OCI-LY7 (cell line): ENCODE results near the gene IFT81. TPM values are rescaled to one million over a fixed set of nuclear protein-coding genes. Genes with fewer than 3 reads are reported as not detected.

Experiments
- BruUV-seq: library from RNA; stranded (reverse); fragments of 400-500 nt; replicated peaks from 2 replicates; lab custom pipeline; 2021; lab: Mats Ljungman, UMichigan
- CTCF ChIA-PET: fragments of 300-600 bp; sonication (Branson Sonifier 250); formaldehyde crosslinking; loops from one replicate; lab custom pipeline; 2022; ENCODE audit warnings: antibody characterized with exemption; ENCODE audit not compliant: unreplicated experiment; lab: Charles Lee
- POLR2A ChIA-PET: fragments of 300-600 bp; sonication (Branson Sonifier 250); formaldehyde crosslinking; loops from one replicate; lab custom pipeline; 2022; ENCODE audit warnings: antibody characterized with exemption; lab: Charles Lee
- DNase-seq: peaks from one replicate; pipeline ENCODE4 v3.0.0-alpha.2; 2015; ENCODE audit warnings: low spot score
- H2AFZ ChIP-seq: fragments of 200-600 bp; sonication (generic), shearing (Covaris generic); 2 replicates; pipeline ENCODE4 v1.6.1; 2014; ENCODE audit warnings: mild to moderate bottlenecking, antibody characterized with exemption, low read length, moderate library complexity
- H3K27ac ChIP-seq: fragments of 200-600 bp; sonication (generic); 2 replicates; pipeline ENCODE4 v1.5.1; 2014; ENCODE audit warnings: mixed run types, low read depth, mild to moderate bottlenecking, moderate library complexity, low read length, inconsistent platforms; ENCODE audit not compliant: poor library complexity, severe bottlenecking
- H3K36me3 ChIP-seq: fragments of 200-600 bp; sonication (generic); 2 replicates; pipeline ENCODE4 v1.6.1; 2014; ENCODE audit warnings: mild to moderate bottlenecking, antibody characterized with exemption, low read length, moderate library complexity, mixed read lengths; ENCODE audit not compliant: insufficient read depth
- H3K4me1 ChIP-seq: fragments of 200-600 bp; sonication (generic); 2 replicates; pipeline ENCODE4 v1.5.1; 2014; ENCODE audit warnings: mild to moderate bottlenecking, low read length; ENCODE audit not compliant: insufficient read depth, poor library complexity, severe bottlenecking
- H3K4me2 ChIP-seq: fragments of 200-600 bp; sonication (generic); 2 replicates; pipeline ENCODE4 v1.6.1; 2014; ENCODE audit warnings: mild to moderate bottlenecking, low read length
- H3K4me3 ChIP-seq: fragments of 200-600 bp; sonication (generic); 2 replicates; pipeline ENCODE4 v1.5.1; 2014; ENCODE audit warnings: mild to moderate bottlenecking, low read depth, low read length; ENCODE audit not compliant: poor library complexity, severe bottlenecking
- H3K79me2 ChIP-seq: fragments of 200-600 bp; sonication (generic); 2 replicates; pipeline ENCODE4 v1.6.1; 2016; ENCODE audit warnings: low read depth, mild to moderate bottlenecking, low read length, moderate library complexity, mixed read lengths; ENCODE audit not compliant: insufficient read depth
- H3K9me2 ChIP-seq: fragments of 200-600 bp; sonication (generic); 2 replicates; pipeline ENCODE4 v1.6.1; 2016; ENCODE audit warnings: mild to moderate bottlenecking, low read length, mixed read lengths; ENCODE audit not compliant: insufficient read depth
- H3K9me3 ChIP-seq: fragments of 200-600 bp; sonication (generic); 2 replicates; pipeline ENCODE4 v1.6.1; 2014; ENCODE audit warnings: mild to moderate bottlenecking, mixed run types, low read length, mixed read lengths
- H4K20me1 ChIP-seq: fragments of 200-600 bp; sonication (generic); 2 replicates; pipeline ENCODE4 v1.6.1; 2014; ENCODE audit warnings: mild to moderate bottlenecking, antibody characterized with exemption, low read length, moderate library complexity, mixed read lengths; ENCODE audit not compliant: insufficient read depth
- CTCF ChIP-seq: fragments of 200-600 bp; sonication (generic); conservative IDR thresholded peaks from 2 replicates; pipeline ENCODE4 v1.5.1; 2014; ENCODE audit warnings: mild to moderate bottlenecking, antibody characterized with exemption, low read length, moderate library complexity, mixed read lengths
- EZH2phosphoT487 ChIP-seq: fragments of 200-600 bp; sonication (generic); IDR thresholded peaks from 2 replicates; pipeline ENCODE4 v1.6.1; 2018; ENCODE audit warnings: low read depth, borderline replicate concordance, mild to moderate bottlenecking, mixed run types, antibody characterized with exemption, low read length, moderate library complexity, mixed read lengths
- intact Hi-C: fragments of 100-400 bp; cut with micrococcal nuclease; formaldehyde crosslinking; loops from one replicate; pipeline ENCODE4 v1.10.0; 2022; ENCODE audit not compliant: unreplicated experiment
- total RNA-seq, 2 experiments: library from RNA; depleted of rRNA in 1 of 2; stranded (reverse); fragments of >200 nt in 1 of 2; shearing (Covaris generic) in 1 of 2; gene quantifications; 2 replicates each; pipeline ENCODE4 v1.2.3, GENCODE V29; 2014 to 2022

IFT81 gene
- total RNA-seq, 2 experiments from 2014 or later = 5.6 to 9.8 TPM

- BruUV-seq = no TSS peak
- H2AFZ ChIP-seq = no peak overlapping the region
- H3K4me2 ChIP-seq = no peak overlapping the region
- intact Hi-C loops = no loop called here
- no peak overlapping the region for H3K27ac ChIP-seq
- no peak for TF ChIP-seq CTCF
- TF ChIP-seq EZH2phosphoT487 = no peak
- H4K20me1 ChIP-seq = no peaks in the 10 kb centered on the region
- H3K36me3 ChIP-seq = peaks cover 7% of the 10 kb centered on the region
- ChIA-PET CTCF (no interaction called here), POLR2A (interaction anchor here (0.6 kb wide), 1 partner anchor 162 kb away, joined by 4 read pairs; no protein-coding TSS in a partner anchor)
- H3K4me3 ChIP-seq = no peak overlapping the region
- peaks cover 15% of the 10 kb centered on the region; the same call in 1 of the 2 replicates for H3K9me3 ChIP-seq
- no peaks in the 10 kb centered on the region for H3K9me2 ChIP-seq
- H3K79me2 ChIP-seq = no peaks in the 10 kb centered on the region
- no peaks in the 10 kb centered on the region for H3K4me1 ChIP-seq
- DNase-seq = no peak
These were observed 59.2 kb downstream of the IFT81 start for GRCh38 chr12:110183386-110183785.

- H3K79me2 ChIP-seq = no peaks in the 10 kb centered on the region
- no peak for TF ChIP-seq CTCF
- TF ChIP-seq EZH2phosphoT487 = no peak
- H3K4me3 ChIP-seq = no peak overlapping the region
- BruUV-seq = no TSS peak
- peaks cover 15% of the 10 kb centered on the region; the same call in 1 of the 2 replicates for H3K9me3 ChIP-seq
- H4K20me1 ChIP-seq = no peaks in the 10 kb centered on the region
- no peaks in the 10 kb centered on the region for H3K4me1 ChIP-seq
- no peaks in the 10 kb centered on the region for H3K9me2 ChIP-seq
- intact Hi-C loops = no loop called here
- POLR2A ChIA-PET = interaction anchor here (0.5 kb wide), 1 partner anchor 104 kb away, joined by 3 read pairs; no protein-coding TSS in a partner anchor
- peaks cover 7% of the 10 kb centered on the region for H3K36me3 ChIP-seq
- CTCF ChIA-PET = no interaction called here
- no peak overlapping the region for H3K4me2 ChIP-seq
- DNase-seq = no peak
- no peak overlapping the region for H2AFZ ChIP-seq
- H3K27ac ChIP-seq = no peak overlapping the region
These were observed 61.5 kb downstream of the IFT81 start for GRCh38 chr12:110185626-110186025.

GRCh38 chr12:110186059-110186458, 61.9 kb downstream of the IFT81 start:
- CTCF ChIA-PET = no interaction called here
- Histone ChIP-seq H3K27ac (no peak overlapping the region), H4K20me1 (no peaks in the 10 kb centered on the region), H3K4me2 (no peak overlapping the region), H3K36me3 (peaks cover 7% of the 10 kb centered on the region; the same call in 1 of the 2 replicates), H3K4me1 (no peaks in the 10 kb centered on the region), H3K4me3 (no peak overlapping the region), H3K9me2 (no peaks in the 10 kb centered on the region), H2AFZ (no peak overlapping the region), H3K9me3 (peaks cover 15% of the 10 kb centered on the region; the same call in 1 of the 2 replicates), H3K79me2 (no peaks in the 10 kb centered on the region)
- TF ChIP-seq EZH2phosphoT487 (no peak), CTCF (no peak)
- DNase-seq = no peak
- intact Hi-C loops = no loop called here
- no TSS peak for BruUV-seq
- POLR2A ChIA-PET = interaction anchor here (0.5 kb wide), 1 partner anchor 105 kb away, joined by 3 read pairs; no protein-coding TSS in a partner anchor
